Gastrocnemius medialis (tissue), 4 donors: ENCODE measurements around the gene NDUFB2. TPM values are rescaled to one million over a fixed set of nuclear protein-coding genes. Genes with fewer than 3 reads are reported as not detected.

Experiments used
- ATAC-seq, 2 donors: fragments of 150-250 bp; one replicate each; pipeline ENCODE4 v1.9.1; 2016
- DNase-seq, 2 donors: peaks; one replicate each; pipeline ENCODE4 v3.0.0-alpha.2; 2019
- H3K27ac ChIP-seq, 4 donors: fragments of 200-600 bp; sonication (generic); 1 replicate in 1 of 4; 2 replicates in 3 of 4; pipeline ENCODE4 v1.5.1; 2016 to 2018; ENCODE audit warnings: mild to moderate bottlenecking in 2 of 4, moderate library complexity in 1 of 4
- H3K27me3 ChIP-seq, 3 donors: fragments of 200-600 bp; sonication (generic) in 2 of 3; 1 replicate in 1 of 3; 2 replicates in 2 of 3; pipeline versions ENCODE4 v1.5.1 to v1.6.0; 2016 to 2019; ENCODE audit warnings: mild to moderate bottlenecking in 1 of 3, moderate library complexity in 1 of 3
- H3K36me3 ChIP-seq, 2 donors: fragments of 200-600 bp; sonication (generic) in 1 of 2; one replicate each; pipeline ENCODE4 v1.5.1; 2017 to 2018
- H3K4me1 ChIP-seq, 2 donors: fragments of 200-600 bp; sonication (generic) in 1 of 2; one replicate each; pipeline ENCODE4 v1.5.1; 2016 to 2017; ENCODE audit warnings: mild to moderate bottlenecking in 2 of 2
- H3K4me3 ChIP-seq, 4 donors: fragments of 200-600 bp; sonication (generic) in 3 of 4; 1 replicate in 1 of 4; 2 replicates in 3 of 4; pipeline ENCODE4 v1.5.1; 2016 to 2019; ENCODE audit warnings: mild to moderate bottlenecking in 2 of 4
- H3K9me3 ChIP-seq, 3 donors: fragments of 200-600 bp; sonication (generic) in 2 of 3; 1 replicate in 1 of 3; 2 replicates in 2 of 3; pipeline ENCODE4 v1.5.1; 2016 to 2019
- CTCF ChIP-seq, 5 experiments: fragments of 450-650 bp in 3 of 5; fragments of 200-600 bp in 2 of 5; sonication (generic) in 2 of 5; IDR thresholded peaks in 4 of 5; conservative IDR thresholded peaks in 1 of 5; 1 replicate in 4 of 5; 2 replicates in 1 of 5; pipeline ENCODE4 v1.5.1; 2016 to 2019; ENCODE audit warnings: antibody characterized with exemption in 5 of 5, mild to moderate bottlenecking in 3 of 5, moderate library complexity in 3 of 5
- POLR2A ChIP-seq, 2 donors: fragments of 450-650 bp; IDR thresholded peaks; one replicate each; pipeline ENCODE4 v1.6.1; 2017; ENCODE audit warnings: antibody characterized with exemption in 2 of 2, mild to moderate bottlenecking in 2 of 2, moderate library complexity in 2 of 2
- in situ Hi-C, 4 donors: fragments of 200-750 bp; cut with MboI; loops; one replicate each; pipeline versions ENCODE4 v1.15.0 to v1.8.0; 2017; ENCODE audit warnings: low sequenced_read_pairs in 4 of 4
- intact Hi-C: fragments of 100-400 bp; cut with DNase I; formaldehyde crosslinking; loops from one replicate; pipeline ENCODE4 v1.15.1; 2023; ENCODE audit warnings: low total_unique reads
- total RNA-seq, 4 donors: library from RNA; depleted of rRNA; stranded (reverse); fragments of >200 nt; gene quantifications; one replicate each; pipeline versions ENCODE4 v1.1.0 to v1.2.3, GENCODE V29; 2016

The NDUFB2 gene
- total RNA-seq, 4 donors from 2014 or later, result 449 to 793 (median 538) TPM

GRCh38 chr7:140695381-140695780 is 1.1 kb upstream of the NDUFB2 start:
- peak overlapping the region in 1 of 4 donors; percentile 98 for H3K27ac ChIP-seq
- no peak for TF ChIP-seq CTCF (IDR thresholded peaks at IDR 0.05 in 4 of 5, conservative IDR thresholded peaks at IDR 0.05 in 1 of 5)
- no peak for TF ChIP-seq POLR2A (IDR thresholded peaks at IDR 0.05)
- no peaks in the 10 kb centered on the region for H3K9me3 ChIP-seq
- ATAC-seq, result no peak
- H3K4me3 ChIP-seq, result no peak overlapping the region
- no peaks in the 10 kb centered on the region for H3K27me3 ChIP-seq
- intact Hi-C loops (loop anchor here (5.0 to 10.0 kb wide), 2 partner anchors 227 to 531 kb away; partner anchors contain the start of gene BRAF), in situ Hi-C loops (loop anchor here in 3 of 4 donors (10.0 to 25.0 kb wide), 2 partner anchors 229 to 317 kb away; partner anchors contain the start of genes MRPS33 (in 3 of the 3) and BRAF (in 1 of the 3))
- H3K36me3 ChIP-seq, result peaks cover 0 to 23% of the 10 kb centered on the region in 2 donors
- DNase-seq, result no peak
- peaks cover 14 to 16% of the 10 kb centered on the region in 2 donors for H3K4me1 ChIP-seq

GRCh38 chr7:140696024-140696679 is 356 bp upstream of the NDUFB2 start:
- Histone ChIP-seq H3K27ac (peak overlapping the region; percentile 84 to 98 (median 88)), H3K27me3 (no peaks in the 10 kb centered on the region), H3K4me3 (peak overlapping the region; percentile 71 to 95 (median 88)), H3K36me3 (peaks cover 0 to 20% of the 10 kb centered on the region in 2 donors), H3K9me3 (no peaks in the 10 kb centered on the region), H3K4me1 (peaks cover 14 to 16% of the 10 kb centered on the region in 2 donors)
- intact Hi-C loops, result loop anchor here (1.0 to 10.0 kb wide), 5 partner anchors 23 to 531 kb away; partner anchors contain the start of genes ADCK2, BRAF, MKRN1 and MRPS33
- peak in 1 of 2 donors; percentile 23 for ATAC-seq
- TF ChIP-seq CTCF (IDR thresholded peaks at IDR 0.05 in 4 of 5, conservative IDR thresholded peaks at IDR 0.05 in 1 of 5), result no peak
- TF ChIP-seq POLR2A (IDR thresholded peaks at IDR 0.05), result no peak
- DNase-seq, result peak; percentile 90 to 92
- in situ Hi-C loops, result loop anchor here in 3 of 4 donors (10.0 to 25.0 kb wide), 2 partner anchors 229 to 316 kb away; partner anchors contain the start of genes MRPS33 (in 3 of the 3) and BRAF (in 1 of the 3)

- in situ Hi-C loops, result loop anchor here in 3 of 4 donors (10.0 to 25.0 kb wide), 2 partner anchors 227 to 315 kb away; partner anchors contain the start of genes MRPS33 (in 3 of the 3) and BRAF (in 1 of the 3)
- Histone ChIP-seq H3K36me3 (peaks cover 0 to 8% of the 10 kb centered on the region in 2 donors), H3K27ac (peak overlapping the region; percentile 84 to 98 (median 88)), H3K4me1 (peaks cover 14 to 16% of the 10 kb centered on the region in 2 donors), H3K27me3 (no peaks in the 10 kb centered on the region), H3K4me3 (peak overlapping the region; percentile 71 to 95 (median 88)), H3K9me3 (no peaks in the 10 kb centered on the region)
- no peak for TF ChIP-seq CTCF (IDR thresholded peaks at IDR 0.05 in 4 of 5, conservative IDR thresholded peaks at IDR 0.05 in 1 of 5)
- no peak for TF ChIP-seq POLR2A (IDR thresholded peaks at IDR 0.05)
- DNase-seq (no peak), ATAC-seq (no peak)
- intact Hi-C loops, result loop anchor here (2.0 to 10.0 kb wide), 4 partner anchors 25 to 533 kb away; partner anchors contain the start of genes ADCK2, BRAF and MRPS33
Measured at GRCh38 chr7:140697447-140698143, 1.1 kb downstream of the NDUFB2 start.

GRCh38 chr7:140698477-140698876 is 2.0 kb downstream of the NDUFB2 start:
- ATAC-seq (no peak), DNase-seq (no peak)
- Histone ChIP-seq H3K27ac (no peak overlapping the region), H3K36me3 (no peaks in the 10 kb centered on the region), H3K9me3 (no peaks in the 10 kb centered on the region), H3K4me3 (peak overlapping the region in 1 of 4 donors; percentile 71), H3K27me3 (no peaks in the 10 kb centered on the region), H3K4me1 (peaks cover 14 to 16% of the 10 kb centered on the region in 2 donors)
- no peak for TF ChIP-seq POLR2A (IDR thresholded peaks at IDR 0.05)
- no peak for TF ChIP-seq CTCF (IDR thresholded peaks at IDR 0.05 in 4 of 5, conservative IDR thresholded peaks at IDR 0.05 in 1 of 5)
- intact Hi-C loops, result loop anchor here (5.0 to 10.0 kb wide), 2 partner anchors 224 to 534 kb away; partner anchors contain the start of gene BRAF
- in situ Hi-C loops, result loop anchor here in 3 of 4 donors (10.0 to 25.0 kb wide), 2 partner anchors 226 to 314 kb away; partner anchors contain the start of genes MRPS33 (in 3 of the 3) and BRAF (in 1 of the 3)
